Uterus (tissue), 2 donors: ENCODE results near the gene AGBL1.

Experiments
- POLR2A ChIP-seq, 2 donors: fragments of 450-650 bp; IDR thresholded peaks; one replicate each; pipeline ENCODE4 v1.6.1; 2016; ENCODE audit warnings: antibody characterized with exemption in 2 of 2, mild to moderate bottlenecking in 1 of 2, moderate library complexity in 1 of 2
- TF ChIP-seq, protein P1 (sequence below), 4 experiments: fragments of 200-600 bp in 2 of 4; fragments of 450-650 bp in 2 of 4; sonication (generic) in 2 of 4; IDR thresholded peaks; one replicate each; pipeline ENCODE4 v1.5.1; 2016 to 2019; ENCODE audit warnings: antibody characterized with exemption in 4 of 4, mild to moderate bottlenecking in 2 of 4, moderate library complexity in 1 of 4

- TF ChIP-seq, protein P1, sequence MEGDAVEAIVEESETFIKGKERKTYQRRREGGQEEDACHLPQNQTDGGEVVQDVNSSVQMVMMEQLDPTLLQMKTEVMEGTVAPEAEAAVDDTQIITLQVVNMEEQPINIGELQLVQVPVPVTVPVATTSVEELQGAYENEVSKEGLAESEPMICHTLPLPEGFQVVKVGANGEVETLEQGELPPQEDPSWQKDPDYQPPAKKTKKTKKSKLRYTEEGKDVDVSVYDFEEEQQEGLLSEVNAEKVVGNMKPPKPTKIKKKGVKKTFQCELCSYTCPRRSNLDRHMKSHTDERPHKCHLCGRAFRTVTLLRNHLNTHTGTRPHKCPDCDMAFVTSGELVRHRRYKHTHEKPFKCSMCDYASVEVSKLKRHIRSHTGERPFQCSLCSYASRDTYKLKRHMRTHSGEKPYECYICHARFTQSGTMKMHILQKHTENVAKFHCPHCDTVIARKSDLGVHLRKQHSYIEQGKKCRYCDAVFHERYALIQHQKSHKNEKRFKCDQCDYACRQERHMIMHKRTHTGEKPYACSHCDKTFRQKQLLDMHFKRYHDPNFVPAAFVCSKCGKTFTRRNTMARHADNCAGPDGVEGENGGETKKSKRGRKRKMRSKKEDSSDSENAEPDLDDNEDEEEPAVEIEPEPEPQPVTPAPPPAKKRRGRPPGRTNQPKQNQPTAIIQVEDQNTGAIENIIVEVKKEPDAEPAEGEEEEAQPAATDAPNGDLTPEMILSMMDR (IDR thresholded peaks at IDR 0.05): no peak
- no peak for TF ChIP-seq POLR2A (IDR thresholded peaks at IDR 0.05)
Measured at GRCh38 chr15:86311568-86312280, 232.1 kb downstream of the AGBL1 start.
